Fibroblast of skin of left biceps (primary cell): Measurements from ENCODE around the gene SEPTIN11.
A peak's percentile ranks its signal among the peaks of the same experiment; 100 is the strongest.

Source experiments
- DNase-seq, 2 experiments: peaks; one replicate each; pipeline ENCODE4 v3.0.0-alpha.2; 2013; ENCODE audit warnings: low read depth in 2 of 2

SEPTIN11 gene

DNA sequence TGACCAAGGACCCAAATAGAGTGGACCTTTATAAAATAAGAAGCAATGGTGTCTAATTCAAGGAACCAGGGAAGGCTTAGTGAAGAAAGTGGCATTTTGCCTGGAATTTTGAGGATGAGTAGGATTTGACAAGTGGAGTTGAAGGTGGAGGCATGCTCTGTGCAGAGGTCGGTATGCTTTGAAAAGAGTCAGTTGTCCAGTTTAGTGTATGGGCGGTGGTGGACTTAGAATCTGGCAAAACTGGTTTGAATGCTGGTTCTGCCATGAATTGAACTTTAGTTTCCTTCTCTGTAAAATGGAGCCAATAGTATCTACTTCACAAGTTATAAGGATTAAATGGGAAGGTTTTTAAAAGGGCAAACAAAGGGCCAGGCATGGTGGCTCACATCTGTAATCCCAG, 29.7 kb downstream of the SEPTIN11 start:
- DNase-seq, result no peak

DNA sequence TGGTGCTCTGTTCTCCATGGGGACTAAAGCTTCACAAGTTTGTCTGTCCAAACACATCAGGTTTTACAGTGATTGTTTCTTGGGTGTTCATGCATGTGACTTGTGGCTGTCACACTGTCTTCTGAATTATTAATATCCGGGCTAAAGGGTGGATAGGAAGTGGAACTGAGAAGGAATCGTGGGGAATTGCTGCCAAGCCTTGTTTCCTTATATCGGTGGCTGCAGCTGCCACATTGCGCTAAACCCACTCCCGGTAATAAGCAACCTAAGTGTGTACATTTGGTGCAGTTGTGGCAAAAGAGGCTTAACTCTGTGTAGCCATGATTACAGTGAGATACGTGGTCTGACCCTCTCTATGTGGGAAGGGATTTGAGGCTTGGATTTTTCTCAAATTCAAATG, 30.7 kb downstream of the SEPTIN11 start:
- no peak for DNase-seq

DNA sequence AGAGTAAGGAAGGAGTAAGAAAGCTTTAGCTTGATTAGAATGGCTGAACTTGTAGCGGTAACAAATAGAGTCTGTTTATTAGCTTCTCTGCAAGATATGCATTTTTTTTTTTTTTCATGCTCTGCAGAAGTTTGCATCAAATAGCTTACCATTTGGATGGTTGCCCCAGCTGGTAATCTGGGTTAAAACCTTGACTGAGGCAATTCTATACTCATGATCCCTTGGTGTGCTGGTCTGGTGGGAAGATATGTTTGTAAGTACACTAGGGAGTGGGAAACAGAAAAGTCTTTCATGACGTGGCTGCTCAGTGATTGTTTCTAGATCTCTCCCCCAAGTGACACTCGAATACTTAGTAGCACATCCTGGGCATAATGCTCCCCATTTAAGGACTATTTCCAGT, 32.1 kb downstream of the SEPTIN11 start:
- no peak for DNase-seq

DNA sequence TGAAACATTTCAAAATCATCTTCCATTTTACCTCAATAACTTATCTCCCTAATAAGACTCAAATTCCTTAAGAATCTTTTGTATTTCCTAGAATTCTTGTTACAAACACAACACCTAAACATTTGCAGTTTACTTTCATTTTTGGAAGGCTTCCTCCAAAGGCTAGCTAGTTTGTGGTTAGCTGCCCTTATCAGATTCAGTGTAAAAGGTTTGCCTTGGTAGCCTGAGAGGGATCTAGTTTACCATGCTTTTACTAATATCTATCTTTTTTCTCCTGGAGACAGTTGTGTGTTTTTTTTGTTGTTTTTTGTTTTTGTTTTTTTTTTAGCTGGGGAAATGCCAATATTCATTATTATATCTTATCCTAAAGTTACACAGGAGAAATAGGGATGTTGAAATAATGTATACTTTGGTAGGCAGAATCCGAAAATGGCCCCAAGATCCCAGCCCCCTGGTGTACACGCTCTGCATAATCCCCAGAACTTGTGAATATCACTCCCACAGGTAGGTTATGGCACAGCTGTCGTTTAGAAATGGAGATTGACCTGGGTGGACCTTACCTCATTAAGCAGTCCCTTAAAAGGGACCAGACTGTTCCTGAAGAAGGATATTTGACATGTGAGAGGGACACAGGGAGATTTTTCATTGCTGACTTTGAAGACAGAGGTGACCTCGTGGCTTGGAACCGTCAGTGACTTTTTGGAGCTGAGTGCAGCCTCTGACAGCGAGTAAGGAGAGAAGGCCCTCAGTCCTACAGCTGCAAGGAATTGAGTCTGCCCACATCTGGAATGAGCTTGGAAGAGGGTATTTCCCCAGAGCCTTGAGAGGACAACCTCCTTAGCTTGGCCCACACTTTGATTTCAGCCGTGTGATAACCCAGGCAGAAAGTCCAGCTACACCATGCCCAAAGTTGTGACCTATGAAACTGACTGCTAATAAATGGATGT, 33.4 kb downstream of the SEPTIN11 start:
- DNase-seq, result no peak

DNA sequence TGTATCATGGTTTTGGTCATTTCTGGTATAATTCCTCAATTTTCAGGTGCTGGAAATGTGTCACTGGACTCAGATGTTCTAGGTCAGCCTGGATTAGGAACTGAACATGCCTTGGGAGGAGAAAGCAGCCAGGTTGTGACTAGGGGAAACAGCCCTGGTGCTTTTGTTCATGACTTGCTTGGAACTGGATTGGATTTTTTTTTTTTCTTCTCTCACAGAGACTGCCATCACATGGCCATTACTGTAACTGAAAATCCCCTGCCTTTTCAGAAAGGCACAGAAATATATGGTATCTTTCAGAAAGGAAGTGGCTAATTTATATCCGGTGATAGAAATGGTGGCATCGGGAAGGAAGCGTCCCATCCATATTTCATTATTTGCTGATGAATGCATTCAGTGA, 34.6 kb downstream of the SEPTIN11 start:
- no peak for DNase-seq

DNA sequence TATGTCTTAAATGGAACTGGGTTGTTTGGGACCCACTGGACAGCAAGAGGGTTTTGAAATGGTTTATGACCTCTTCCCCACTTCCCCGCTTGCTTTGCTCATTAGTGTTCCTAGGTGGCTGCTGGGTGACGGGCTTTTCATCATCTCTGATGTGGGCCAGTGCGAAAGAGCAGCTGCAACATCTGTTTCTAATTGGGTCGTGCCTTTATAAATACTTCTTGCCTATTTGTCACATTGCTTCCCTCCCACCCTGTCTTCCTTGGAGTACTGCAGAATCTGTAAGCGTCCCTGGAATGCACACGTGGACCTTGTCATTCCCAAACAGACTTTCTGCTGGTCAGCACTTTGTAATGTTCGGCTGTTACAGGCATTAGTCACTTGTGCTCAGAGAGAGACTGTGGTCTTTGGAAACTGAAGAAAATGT, 35.2 kb downstream of the SEPTIN11 start:
- peak; percentile 100 for DNase-seq

DNA sequence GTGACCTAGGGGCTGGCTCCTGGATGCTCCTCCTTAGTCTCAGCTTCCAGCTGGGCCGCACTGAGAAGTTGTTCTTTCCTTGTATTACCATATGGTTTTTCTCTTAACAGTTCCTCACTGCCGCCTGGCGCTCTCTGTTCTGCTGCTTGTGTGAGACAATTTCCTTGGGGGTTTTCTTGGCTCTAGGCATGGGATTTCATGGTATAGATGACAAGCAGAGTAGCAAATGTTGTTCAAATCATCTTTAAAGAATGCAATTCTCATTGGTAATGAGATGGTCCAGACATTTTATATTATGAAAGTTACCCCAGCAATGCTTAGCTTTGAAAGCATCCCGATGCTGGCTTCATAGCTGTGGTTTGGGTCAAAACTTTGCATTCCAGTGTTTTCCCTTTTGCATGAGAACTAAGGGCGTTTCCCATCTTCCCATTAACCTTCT, 37.6 kb downstream of the SEPTIN11 start:
- peak; percentile 99 for DNase-seq

DNA sequence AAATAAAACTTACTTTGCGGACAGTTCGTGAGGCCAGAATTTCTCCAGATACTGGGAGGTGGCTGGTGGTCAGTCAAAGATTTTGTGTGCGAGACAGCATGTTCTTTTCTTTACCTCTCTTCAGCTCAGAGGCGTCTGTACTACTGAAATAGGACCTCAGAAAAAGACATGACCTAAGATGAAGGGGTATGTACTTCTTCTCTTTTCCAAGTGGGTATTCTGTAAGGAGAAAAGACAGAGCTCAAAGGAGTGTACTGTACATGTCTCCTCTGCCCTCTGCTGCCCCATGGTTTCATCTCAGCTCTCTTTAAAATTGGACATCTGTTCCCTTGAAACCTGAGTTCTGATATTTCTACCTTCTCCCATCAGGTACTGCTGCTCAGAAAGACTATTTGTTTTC, 38.1 kb downstream of the SEPTIN11 start:
- no peak for DNase-seq

DNA sequence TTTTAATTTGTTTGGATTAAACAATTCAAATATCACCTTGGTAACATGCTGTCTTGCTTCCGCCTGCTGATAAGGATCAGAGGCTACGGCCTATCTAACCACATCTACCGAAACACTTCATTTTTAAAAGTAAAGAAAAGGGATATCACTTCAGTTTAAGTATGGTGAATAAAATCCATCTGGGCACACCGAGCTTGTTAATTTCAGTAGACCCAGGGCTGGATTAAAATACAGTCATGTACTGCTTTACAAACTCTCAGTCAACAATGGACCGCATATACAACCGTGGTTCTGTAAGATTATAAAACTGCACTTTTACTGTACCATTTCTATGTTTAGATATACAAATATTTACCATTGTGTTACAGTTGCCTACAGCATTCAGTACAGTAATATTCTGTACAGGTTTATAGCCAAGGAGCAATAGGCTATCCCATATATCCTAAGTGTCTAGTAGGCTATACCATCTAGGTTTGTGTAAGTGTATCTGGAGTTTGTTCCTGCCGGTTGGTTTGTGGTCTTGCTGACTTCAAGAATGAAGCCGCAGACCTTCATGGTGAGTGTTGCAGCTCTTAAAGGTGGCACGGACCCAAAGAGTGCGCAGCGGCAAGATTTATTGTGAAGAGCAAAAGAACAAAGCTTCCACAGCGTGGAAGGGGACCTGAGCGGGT, 40.0 kb downstream of the SEPTIN11 start:
- no peak for DNase-seq

DNA sequence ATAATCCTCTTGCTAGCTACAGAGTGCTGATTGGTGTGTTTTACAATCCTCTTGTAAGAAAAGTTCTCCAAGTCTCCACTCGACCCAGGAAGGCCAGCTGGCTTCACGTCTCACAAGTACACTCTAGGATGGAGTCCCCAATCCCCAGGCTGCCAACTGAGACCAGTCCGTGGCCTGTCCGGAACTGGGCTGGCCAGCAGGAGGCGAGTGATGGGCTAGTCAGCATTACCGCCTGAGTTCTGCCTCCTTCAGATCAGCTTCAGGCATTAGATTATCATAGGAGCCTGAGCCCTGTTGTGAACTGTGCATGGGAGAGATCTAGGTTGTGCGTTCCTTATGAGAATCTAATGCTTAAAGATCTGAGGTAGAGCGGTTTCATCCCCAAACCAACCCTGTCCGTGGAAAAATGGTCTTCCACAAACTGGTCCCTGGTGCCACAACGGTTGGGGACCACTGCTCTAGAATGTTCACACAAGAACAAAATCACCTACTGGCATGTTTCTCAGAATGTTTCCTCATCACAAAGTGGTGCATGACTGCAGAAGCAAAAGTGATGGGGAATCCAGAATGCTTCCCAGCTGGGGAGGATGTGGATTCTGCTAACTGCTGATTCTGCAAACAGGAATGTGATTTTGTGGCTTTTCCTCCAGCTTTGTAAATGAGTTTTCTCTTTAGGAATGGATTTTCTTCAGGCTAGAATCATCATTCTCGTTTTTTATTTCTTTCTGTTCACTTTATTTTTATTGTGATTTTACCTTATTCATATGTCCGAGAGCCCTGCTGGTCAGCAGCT, 40.9 kb downstream of the SEPTIN11 start:
- peak; percentile 86 to 88 for DNase-seq

DNA sequence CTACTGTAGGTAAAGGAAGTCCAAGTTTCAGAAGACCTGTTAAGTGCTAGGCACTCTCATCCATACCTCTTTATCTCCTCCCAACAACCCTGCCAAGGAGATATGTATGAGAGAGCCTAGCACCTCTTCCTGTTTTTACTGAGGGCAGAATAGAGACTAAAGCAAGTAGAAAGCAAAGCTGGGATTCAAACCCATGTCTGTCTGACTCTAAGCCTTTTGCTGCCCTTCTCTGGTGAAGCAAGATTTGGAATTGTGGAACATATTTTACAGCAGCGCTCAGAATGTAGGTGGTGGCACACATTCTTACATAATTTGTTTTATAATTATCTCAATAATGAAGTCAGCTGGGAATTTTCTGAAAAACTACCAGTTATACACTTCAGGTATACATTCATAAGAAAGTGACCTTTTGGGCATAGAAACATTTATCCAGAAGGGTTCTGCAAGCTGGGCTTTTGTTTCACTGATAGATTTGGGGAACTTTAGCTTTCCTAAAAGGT, 41.7 kb downstream of the SEPTIN11 start:
- no peak for DNase-seq

DNA sequence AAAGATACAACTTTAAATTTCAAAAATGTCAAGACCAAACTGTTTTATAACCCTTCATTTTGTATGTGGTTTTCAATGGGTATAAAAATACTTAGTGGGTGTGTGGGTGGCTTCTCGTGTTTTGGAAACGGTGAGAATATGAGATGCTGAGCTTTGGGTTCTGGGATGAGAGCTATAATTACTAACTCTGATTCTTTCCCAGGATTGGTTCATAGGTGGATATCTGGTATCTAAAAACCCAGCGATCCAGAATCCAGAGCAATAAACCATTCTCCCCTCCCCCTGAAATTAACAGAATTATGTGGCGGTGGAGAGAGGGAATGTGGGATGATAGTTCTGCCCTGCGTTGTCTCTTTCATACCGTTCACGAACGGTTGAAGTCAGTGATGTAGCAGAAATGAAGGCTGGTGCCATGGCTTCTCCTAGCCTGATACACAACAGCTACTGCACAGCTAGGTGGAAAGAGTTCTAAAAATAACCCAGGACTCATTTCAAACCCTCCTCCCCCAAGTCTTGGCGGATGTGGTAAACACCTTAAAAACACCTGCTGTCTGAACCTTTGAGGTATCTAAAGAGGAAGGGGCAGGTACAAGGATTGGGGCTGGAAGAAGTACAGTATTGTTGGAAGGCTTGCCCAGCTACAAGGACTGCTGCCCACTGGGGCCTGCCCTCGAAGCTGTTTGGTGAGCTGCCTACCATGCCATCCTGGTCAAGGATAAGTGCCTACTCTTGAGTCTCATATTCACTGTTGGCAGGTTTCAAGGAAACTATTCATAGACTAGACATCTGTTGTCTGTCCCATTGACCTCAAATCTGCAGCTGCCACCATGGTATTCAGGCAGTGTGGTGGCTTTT, 44.5 kb downstream of the SEPTIN11 start:
- no peak for DNase-seq

DNA sequence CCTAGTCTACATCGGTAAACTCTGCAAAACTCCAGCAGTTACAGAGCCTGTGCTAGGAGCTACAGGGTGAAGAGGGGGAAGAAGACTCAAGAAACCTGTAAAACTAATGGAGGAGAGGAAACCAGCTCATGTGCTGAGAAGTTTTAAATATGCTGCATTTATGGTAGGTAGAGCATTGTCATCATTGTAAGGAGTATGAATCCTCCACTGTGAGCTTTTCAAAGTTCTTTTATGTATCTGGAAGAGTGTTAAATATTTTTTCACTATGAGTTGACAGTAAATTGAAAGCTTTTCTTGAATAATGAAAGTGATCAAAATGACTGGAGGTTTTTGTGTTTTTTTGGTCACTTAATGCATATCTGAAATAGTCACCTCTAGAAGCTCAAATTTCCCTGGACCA, 46.2 kb downstream of the SEPTIN11 start:
- no peak for DNase-seq

DNA sequence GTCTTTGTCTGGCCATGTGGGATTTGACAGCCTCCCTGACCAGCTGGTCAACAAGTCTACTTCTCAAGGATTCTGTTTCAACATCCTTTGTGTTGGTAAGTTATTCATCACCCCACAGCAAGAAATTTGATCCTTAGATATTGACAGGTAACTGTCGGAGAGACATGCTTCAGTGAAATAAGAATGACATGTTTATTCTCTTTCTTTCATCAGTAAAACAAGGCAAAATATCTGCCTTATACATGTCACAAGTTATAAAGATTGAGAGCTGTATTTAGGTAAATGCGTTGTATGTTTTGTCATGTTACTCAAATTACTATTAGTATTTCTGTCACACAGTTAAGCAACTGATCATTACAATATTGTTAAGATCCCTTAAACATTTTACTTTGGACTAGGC, 46.9 kb downstream of the SEPTIN11 start:
- no peak for DNase-seq

DNA sequence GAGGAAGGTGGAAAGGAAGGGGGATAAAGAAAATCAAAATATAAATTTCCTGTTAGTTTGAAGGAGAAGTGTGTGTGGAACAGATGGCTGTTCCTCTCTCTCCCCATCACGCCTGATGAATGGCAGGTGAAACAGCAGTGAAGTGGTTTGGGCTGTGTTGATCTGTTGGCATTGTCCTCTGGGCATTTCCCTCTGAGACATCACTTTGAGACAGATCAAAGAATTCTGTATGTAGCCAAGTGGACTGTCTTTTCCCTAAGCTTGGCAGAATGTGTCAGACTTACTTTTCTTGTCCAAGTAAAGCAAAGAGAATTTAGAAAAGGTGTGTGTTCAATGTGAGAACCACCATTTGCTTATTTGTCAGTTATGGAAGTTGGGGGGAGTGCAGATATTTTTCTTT, 47.5 kb downstream of the SEPTIN11 start:
- DNase-seq, result no peak

DNA sequence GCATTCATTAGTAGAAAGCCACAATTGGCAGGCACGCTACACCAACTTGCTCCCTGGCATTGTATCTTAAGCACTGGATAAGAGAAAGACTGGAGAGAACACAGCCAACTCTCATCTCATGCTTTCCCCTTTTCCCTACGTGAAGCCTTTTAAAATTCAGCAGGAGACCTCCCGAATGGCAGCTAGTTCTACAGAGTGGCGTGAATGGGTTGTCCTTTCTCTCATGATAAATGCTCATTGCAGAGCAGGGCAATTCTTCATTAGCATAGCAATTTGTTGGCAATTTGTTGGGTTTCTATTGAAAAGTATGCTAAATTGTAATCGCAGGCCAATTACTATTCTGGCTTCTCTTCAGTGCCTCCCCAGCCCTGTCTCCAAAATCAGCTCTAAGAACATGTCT, 48.0 kb downstream of the SEPTIN11 start:
- DNase-seq, result no peak

DNA sequence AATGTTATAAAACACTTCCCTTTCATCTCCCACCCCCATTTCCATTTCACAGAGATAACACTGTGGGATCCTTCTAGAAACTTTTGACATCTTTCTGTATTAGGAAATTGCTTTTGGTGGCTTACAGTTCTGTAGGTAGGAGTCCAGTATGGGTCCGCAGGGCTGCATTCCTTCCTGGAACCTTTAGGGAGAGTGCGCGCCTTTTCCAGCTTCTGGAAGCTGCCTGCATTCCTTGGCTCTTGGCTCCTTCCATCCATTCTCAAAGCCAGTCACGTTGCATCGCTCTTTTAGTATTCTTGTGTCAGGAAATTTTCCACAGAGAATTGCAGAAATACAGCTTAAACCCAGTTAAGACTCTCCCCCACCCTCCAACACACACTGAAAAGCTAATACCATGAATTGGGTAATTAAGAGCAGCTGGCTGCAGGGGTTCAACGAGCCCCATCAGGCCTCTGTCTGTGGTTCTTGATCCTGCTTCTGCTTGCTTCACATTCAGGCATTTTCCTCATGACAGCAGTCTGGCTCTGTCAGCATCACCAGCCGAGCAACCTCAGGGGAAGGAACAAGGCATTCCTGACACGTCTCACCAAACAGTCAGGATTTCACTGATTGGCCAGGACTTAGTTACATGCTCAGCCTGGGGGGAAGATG, 48.8 kb downstream of the SEPTIN11 start:
- peak; percentile 82 to 85 for DNase-seq
